GM21360 (cell line): ENCODE measurements around the gene ALDH7A1.
A peak's percentile ranks its signal among the peaks of the same experiment; 100 is the strongest.
"Not testable (repeated sequence)": the region's sequence is repeated elsewhere in the genome, so short reads cannot be mapped to it uniquely, and the experiment has no call there.

Source experiments
- ATAC-seq: cut with Tn5 transposase; IDR thresholded peaks from one replicate; pipeline ENCODE4 v1.9.1; 2021; ENCODE audit warnings: mild to moderate bottlenecking, moderate library complexity; ENCODE audit not compliant: unreplicated experiment

The ALDH7A1 gene

DNA sequence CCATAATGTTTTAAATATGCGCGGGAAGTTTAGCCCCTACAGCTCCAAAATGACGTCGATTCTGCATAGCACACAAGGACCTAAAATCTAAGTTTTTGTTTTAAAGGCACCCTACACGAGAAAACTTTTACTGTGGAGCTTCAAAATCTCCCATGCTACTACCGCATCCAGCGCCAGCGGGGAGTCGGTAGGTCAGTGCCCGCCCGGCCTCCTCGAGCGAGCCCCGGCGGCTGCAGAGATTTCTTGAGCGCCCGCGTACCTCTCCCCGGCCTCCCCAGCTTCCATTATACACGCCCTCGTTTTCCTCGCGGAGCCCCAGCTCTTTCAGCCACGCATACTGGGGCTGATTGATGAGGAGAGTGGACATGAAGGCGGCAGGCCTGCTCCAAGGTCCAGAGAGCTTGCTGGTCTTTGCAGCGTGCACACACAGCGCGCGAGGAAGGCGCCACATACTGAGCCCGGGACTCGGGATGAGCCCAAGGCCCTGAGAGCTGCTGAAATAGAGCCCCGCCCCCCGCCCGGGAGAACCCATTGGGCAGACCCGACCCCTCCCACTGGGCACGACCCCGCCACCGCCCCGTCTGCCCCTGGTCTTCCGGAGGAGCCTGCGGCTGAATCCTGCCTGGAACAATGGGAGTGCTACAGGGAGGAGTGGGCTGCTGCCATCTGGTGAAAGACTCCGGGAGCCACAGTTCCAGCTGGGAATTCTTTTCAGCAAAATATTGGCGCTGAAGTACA lies at the start of gene ALDH7A1:
Gene ALDH7A1 (minus strand): TSS at position 472 of the 738 bp plus-strand sequence. CDS start 21 bp downstream, at position 451.
- ATAC-seq: no peak

DNA sequence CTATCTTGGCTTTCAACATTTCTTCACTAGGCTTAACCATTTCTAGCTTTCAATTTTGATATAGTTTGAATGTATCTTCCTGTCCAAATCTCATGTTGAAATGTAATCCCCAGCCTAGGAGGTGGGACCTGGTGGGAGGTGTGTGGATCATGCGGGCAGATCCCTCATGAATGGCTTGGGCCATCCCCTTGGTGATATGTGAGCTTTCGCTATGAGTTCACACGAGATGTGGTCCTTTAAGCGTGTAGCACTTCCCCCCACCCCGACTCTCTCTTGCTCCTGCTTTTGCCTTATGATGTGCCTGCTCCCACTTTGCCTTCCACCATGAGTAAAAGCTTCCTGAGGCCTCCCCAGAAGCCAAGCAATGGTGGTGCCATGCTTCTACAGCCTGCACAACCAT lies 46.4 kb upstream of the ALDH7A1 start:
- ATAC-seq: peak; percentile 64

DNA sequence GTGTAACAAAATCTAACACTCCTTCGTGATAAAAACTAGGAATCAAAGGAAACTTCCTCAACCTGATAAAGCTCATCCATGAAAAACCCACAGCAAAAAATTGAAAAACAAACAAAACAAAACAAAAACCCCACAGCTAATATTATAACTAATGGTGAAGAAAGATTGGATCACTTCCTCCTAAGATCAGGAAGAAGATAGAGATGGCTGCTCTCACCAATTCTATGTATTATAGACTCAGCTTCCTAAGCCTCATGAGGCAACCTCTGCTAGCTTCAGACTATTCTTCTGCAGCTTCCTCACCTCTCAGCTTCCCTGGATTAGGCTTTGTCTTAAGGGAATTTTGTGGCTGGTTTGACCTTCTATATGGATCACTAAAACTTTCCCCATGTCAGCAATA lies 45.8 kb upstream of the ALDH7A1 start:
- ATAC-seq: peak; percentile 27

DNA sequence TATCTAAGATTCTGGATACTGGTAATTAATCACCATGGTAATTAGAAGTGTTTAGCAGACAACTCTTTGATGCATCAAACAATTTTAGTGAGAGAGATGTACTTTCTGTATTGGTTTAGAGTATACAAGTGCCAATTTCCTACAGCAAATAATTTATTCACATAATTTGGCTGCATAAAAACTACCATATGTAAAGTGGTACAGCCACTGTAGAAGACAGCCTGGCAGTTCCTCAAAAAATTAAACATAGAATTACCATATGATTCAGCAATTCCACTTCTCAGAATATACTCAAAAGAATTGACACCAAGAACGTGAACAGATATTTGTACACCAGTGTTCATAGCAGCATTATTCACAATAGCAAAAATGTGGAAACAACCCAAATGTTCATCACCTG lies 41.9 kb upstream of the ALDH7A1 start:
- ATAC-seq: no peak

DNA sequence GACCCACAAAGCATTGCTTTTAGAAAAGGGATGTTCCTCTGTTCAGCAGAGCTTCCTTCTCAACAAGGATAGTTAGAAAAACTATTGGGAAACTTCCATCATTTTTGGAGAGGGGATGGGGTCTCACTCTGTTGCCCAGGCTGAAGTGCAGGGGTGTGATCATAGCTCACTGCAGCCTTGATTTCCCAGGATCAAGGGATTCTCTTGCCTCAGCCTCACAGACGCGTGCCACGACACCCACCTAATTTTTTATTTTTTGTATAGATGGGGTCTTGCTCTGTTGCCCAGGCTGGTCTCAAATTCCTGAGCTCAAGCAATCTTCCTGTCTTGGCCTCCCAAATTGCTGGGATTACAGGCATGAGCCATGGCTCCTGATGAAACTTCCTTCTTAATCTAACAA lies 40.6 kb upstream of the ALDH7A1 start:
- no peak for ATAC-seq

DNA sequence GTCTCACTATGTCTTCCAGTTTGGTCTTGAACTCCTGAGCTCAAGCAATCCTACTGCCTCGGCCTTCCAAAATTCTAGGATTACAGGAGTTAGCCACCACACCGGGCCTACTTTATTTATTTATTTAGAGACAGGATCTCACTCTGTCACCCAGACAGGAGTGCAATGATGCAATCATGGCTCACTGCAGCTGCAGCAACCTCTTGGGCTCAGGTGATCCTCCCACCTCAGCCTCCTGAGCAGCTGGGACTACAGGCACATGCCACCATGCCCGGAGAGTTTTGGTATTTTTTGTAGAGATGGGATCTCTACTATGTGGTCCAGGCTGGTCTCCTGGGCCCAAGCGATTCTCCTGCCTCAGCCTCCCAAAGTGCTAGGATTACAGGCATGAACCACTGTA lies 38.5 kb upstream of the ALDH7A1 start:
- ATAC-seq: no peak

DNA sequence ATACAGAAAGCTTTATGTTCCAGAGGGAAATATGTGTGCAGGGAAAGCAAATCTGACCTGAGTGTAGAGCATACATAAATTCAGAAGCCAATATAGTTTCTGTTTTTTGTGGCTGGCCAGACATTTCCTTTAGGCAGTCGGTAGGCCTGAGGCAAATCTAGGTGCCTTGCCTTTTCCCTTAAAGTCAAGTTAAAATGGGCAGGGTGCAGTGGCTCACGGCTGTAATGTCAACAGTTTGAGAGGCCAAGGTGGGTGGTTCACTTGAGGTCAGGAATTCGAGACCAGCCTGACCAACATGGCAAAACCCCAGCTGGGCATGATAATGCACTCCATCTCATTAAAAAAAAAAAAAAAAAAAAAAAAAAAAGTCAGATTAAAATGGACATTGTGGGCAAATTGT lies 36.9 kb upstream of the ALDH7A1 start:
- ATAC-seq: no peak

DNA sequence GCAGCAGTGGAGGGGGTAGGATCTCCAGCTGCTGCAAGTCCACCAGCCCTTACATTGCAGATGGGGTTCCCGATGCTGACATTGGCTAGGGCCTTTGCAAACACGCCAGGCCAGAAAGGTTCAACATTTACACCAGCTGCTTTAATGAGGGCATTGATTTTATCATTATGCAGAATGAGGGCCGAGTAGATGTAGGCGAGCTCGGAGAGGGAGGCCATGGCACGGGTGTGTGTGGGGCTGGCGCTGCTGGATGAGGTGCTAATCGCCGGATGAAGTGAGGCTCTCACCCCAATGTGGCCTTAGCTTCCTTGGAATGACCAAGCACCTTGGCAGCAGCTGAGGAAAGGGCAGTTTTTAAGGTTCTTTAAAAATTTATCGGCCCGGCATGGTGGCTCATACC lies 33.1 kb upstream of the ALDH7A1 start:
- no peak for ATAC-seq

DNA sequence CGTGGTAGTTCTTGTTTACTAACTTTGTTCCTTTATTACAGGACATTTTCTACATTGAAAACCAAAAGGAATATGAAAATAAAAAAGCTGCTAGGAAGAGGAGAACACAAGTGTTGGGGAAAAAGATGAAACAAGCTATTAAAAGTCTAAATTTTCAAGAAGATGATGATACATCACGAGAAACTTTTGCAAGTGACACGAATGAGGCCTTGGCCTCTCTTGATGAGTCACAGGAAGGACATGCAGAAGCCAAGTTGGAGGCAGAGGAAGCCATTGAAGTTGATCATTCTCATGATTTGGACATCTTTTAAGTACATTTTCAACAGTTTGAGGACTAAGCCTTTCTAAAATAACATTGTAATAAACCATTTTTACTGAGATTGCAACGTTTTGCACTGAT lies 29.5 kb upstream of the ALDH7A1 start:
- no peak for ATAC-seq

DNA sequence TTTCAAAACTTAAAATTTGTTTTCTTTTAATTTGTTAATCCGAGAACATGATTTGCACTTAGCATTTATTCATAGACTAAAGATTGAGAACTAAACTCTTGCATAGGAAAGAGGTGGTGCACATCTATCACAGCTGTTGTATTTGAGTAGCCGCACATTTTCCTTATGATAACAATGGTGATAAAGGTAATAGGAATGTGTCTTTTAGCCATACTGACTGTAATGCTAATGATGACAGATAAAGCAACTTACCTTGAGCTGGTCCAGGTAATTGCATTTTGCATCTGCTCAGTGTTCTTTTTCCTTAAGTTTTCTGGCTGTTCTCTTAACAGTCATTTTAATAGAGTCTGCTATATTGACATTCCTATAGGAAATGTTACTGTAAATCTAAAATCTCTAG lies 24.8 kb upstream of the ALDH7A1 start:
- ATAC-seq: no peak

DNA sequence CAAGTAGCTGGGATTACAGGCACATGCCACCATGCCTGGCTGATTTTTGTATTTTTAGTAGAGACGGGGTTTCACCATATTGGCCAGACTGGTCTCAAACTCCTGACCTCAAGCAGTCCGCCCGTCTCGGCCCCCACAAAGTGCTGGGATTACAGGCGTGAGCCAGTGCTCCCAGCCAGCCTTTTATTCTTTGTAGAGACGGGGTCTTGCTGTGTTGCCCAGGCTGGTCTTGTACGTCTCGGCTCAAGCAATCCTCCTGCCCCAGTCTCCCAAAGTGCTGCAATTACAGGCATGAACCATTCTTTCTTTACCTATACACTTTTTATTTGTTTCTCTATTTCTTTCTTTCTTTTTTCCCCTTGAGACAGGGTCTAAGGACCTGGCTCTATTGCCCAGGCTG lies 22.6 kb upstream of the ALDH7A1 start:
- ATAC-seq: not testable (repeated sequence)

DNA sequence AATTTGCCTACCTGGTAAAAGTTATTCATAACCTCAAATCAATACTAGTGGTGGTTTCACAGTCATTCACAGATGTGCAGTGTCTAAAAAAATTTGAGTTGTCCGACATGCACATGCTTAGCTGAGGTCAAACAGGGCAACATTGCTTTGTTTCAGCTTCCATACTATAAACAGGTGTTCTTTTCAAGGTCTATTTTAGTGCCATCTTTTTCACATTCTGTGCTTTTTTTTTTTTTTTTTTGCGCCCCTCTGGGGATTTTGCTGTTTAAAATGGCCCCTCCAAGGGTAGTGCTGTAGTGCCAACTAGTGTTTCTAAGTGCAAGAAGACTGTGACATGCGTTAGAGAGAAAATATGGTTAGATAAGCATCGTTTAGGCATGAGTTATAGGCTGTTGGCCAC lies 20.3 kb upstream of the ALDH7A1 start:
- ATAC-seq: peak; percentile 94

DNA sequence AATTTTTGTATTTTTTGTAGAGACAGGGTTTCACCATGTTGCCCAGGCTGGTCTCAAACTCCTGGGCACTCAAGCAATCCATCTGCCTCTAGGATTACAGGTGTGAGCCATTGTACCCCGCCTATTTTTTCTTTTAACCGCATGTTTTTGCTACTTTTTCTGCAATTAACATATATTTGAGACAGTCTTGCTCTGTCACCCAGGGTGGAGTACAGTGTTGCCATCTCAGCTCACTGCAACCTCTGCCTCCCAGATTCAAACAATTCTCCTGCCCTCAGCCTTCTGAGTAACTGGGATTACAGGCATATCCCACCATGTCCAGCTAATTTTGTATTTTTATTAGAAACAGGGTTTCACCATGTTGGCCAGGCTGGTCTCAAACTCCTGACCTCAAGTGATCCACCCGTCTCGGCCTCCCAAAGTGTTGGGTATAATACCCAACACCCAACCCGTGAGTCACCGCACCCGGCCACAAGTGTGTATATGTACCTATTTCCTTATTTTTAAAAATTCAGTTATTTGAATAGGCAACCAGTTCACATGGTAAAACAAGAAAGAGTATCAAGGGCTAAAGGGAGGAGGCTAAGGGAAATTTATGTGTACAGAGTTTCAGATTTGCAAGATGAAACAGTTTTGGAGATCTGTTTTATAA lies 19.0 kb upstream of the ALDH7A1 start:
- peak; percentile 32 for ATAC-seq

DNA sequence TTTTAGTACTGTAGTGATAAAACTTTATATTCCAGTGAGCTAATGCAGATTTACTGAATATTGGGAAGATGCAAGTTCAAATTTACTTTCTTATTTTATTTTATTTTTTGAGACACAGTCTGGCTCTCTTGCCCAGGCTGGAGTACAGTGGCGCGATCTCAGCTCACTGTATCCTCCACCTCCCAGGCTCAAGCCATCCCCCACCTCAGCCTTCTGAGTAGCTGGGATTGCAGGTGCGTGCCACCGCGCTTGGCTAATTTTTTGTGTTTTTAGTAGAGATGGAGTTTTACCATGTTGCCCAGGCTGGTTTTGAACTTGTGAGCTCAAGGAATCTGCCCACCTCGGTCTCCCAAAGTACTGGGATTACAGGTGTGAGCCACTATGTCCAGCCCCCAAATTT lies 15.6 kb upstream of the ALDH7A1 start:
- no peak for ATAC-seq

DNA sequence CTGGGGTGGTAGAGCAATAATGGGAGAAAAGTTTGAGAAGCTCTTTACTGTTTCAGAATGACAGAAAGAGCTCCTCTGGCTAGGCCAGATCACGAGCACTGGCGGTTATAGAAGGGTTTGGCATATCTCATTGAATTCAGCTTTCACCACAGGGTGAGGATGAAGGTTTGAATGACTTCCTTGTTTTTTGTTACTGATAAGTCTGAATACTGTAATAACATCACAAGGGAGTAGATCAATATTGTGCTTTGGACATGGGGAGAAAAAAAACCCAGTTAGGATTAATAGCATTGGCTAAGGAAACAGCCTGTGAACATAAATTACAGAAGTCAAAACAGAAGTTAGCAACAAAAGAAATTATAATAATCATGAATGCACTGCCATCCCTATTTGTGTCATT lies 15.1 kb upstream of the ALDH7A1 start:
- ATAC-seq: no peak

DNA sequence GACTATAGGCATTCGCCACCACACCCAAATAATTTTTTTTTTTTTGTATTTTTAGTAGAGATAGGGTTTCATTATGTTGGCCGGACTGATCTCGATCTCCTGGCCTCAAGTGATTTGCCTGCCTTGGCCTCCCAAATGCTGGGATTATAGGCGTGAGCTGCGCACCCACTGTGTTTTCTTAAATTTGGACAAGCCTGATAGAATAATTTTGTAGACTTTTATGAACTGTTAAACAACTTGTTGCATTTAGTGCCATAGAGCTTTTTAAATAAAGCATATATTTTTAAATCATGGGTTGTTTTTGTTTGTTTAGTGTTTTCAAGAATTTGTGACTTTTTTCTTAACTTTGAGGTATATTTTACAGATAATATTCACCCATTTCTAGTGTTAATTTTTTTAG lies 10.5 kb upstream of the ALDH7A1 start:
- no peak for ATAC-seq

DNA sequence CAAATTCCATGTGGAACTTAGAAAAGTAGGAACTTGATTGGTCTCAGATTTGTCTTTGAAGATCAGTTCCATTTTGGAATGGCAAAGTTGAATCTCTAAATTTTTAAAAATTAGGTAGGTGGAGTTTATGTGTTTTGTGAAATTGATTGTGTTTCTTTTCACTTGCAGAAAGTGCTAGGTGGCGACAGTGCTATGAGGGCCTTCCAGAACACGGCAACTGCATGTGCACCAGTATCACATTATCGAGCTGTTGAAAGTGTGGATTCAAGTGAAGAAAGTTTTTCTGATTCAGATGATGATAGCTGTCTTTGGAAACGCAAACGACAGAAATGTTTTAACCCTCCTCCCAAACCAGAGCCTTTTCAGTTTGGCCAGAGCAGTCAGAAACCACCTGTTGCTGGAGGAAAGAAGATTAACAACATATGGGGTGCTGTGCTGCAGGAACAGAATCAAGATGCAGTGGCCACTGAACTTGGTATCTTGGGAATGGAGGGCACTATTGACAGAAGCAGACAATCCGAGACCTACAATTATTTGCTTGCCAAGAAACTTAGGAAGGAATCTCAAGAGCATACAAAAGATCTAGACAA lies 8.5 kb upstream of the ALDH7A1 start:
- ATAC-seq: no peak

DNA sequence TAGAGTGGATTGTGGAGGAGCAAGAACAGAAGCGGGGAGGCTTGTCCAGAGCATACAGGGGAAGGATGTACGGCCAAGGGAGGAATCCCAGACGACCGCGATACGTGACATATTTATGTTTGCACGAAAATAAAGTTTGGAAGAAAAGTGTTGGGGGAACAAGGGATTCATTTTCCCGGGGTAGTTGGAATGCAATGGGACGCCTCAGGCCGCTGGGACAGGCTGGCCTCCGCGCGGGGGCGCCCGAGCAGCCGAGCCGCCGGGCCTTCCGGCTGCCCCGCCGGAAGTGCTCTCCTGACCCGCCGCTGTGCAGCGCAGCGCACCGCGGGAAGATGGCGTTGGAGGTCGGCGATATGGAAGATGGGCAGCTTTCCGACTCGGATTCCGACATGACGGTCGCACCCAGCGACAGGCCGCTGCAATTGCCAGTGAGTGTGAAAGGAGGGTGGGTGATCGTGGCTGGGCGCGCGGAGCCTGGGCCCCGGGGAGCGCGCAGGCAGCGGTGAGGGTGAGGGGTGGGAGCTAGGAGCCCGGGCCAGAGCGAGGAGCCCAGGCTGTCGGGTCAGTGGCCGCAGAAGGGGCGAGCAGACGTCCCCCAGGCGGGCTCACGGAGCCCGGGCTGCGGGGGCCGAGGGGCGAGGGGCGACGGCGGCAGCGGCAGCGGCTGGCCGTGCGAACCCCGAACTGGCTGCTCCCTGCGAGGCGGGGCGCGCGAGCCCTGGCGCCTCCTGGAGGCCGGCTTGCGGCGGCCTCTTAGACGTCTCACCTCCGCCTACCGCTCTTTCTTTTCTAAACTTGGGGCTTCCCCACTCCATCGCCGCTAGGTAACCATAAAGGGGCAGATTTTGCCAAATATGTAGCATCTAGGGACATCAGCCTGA lies 5.9 kb upstream of the ALDH7A1 start, which contains the start of gene PHAX:
Gene PHAX (plus strand): TSS at position 317 of the 881 bp plus-strand sequence. CDS start 16 bp downstream, at position 333.
- peak; percentile 94 for ATAC-seq

DNA sequence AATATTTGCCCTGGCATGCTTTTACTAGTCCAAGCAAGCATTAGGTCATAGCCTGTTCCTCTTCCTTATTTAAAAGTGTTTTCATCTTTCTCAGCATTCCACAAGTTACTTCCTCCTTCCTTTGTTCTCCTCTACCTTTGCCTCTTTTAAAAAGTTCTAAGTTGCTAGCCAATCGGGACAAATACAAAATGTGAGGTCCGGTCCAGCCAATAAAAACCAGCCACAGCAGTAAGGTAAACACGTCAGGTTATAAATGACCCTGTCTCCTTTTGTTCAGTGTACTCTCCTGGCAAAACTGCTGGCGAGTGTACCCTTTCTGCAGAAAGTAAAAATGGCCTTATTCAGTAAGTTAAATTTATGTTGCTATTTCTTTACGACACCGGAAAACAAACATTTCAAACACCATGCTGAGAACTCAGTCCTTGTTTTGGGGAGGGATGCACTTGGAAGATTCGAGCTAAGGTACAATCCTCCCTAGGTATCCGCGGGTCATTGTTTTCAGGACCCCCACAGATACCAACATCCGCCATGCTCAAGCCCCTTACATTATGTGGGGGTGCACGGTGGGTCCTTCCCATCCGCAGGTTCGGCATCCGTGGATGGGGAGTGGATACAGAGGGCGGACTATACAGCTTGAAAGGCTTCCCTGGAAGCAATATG lies 5.1 kb upstream of the ALDH7A1 start:
- ATAC-seq: not testable (repeated sequence)

DNA sequence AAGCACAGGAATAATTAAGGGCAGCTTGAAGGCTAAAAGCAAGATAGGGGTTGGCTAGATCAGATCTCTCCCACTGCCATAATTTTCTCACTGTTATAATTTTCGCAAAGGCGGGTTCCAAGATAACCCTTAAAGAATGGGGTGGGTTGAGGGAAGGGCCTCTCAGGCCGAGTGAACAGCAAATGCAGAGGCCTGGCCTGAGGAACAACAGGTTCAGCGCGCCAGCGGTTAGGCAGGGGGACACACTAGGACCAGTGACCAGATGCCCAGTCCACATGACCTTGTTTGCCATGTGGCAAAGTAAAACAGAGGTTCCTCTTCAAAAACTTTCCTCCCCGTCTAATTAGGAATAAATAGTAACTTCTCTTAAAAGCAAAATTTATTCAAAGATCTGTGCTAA lies 4.5 kb upstream of the ALDH7A1 start:
- ATAC-seq: no peak

DNA sequence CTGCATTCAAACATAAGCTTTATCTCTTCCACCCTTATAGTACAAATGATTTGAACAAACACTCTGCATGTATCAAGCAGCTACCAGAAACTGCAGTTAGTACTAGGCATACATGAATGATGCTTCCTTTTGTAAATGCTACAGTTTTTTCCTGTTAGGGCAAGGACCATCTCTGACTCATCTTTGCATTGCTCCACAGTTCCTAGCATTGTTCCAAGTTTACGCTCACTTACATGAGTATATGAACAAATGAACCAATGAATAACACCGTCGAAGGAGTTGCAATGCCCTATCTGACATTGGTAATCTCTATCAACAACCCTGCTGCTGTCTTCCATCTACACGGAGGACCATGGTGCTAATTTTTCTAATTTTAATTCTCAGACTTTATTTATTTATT lies 2.1 kb upstream of the ALDH7A1 start:
- ATAC-seq: no peak
